CD14-positive monocyte (primary cell): ENCODE data around the gene LRRC4C. TPM values are rescaled to one million over a fixed set of nuclear protein-coding genes. Genes with fewer than 3 reads are reported as not detected.
A peak's percentile ranks its signal among the peaks of the same experiment; 100 is the strongest.

Experiments used
- DNase-seq, 3 donors: peaks; one replicate each; pipeline ENCODE4 v3.0.0-alpha.2; 2011 to 2022
- H2AFZ ChIP-seq: 2 replicates; pipeline ENCODE4 v1.6.0; 2012; ENCODE audit warnings: mild to moderate bottlenecking, low read depth, low read length, inconsistent platforms; ENCODE audit not compliant: insufficient read depth, poor library complexity, severe bottlenecking
- H3K27ac ChIP-seq, 2 donors: 1 replicate in 1 of 2; 2 replicates in 1 of 2; pipeline ENCODE4 v1.5.1; 2012 to 2013; ENCODE audit warnings: low read length in 2 of 2, control low read depth in 1 of 2, inconsistent platforms in 1 of 2, low read depth in 1 of 2, mild to moderate bottlenecking in 1 of 2
- H3K27me3 ChIP-seq, 2 donors: one replicate each; pipeline versions ENCODE4 v1.6.0 to v1.6.1; 2011 to 2013; ENCODE audit warnings: low read length in 2 of 2; ENCODE audit not compliant: control insufficient read depth in 2 of 2, insufficient read depth in 2 of 2
- H3K36me3 ChIP-seq, 2 donors: replicated peaks in 1 of 2; 1 replicate in 1 of 2; 2 replicates in 1 of 2; pipeline versions ENCODE4 v1.5.1 to v1.6.1; 2012 to 2013; ENCODE audit warnings: low read length in 2 of 2, control low read depth in 1 of 2, inconsistent platforms in 1 of 2, mild to moderate bottlenecking in 1 of 2; ENCODE audit not compliant: insufficient read depth in 2 of 2, control insufficient read depth in 1 of 2
- H3K4me1 ChIP-seq, 2 donors: 1 replicate in 1 of 2; 2 replicates in 1 of 2; pipeline versions ENCODE4 v1.5.1 to v1.6.1; 2012 to 2013; ENCODE audit warnings: low read length in 2 of 2, control low read depth in 1 of 2, inconsistent platforms in 1 of 2, mild to moderate bottlenecking in 1 of 2, moderate library complexity in 1 of 2; ENCODE audit not compliant: insufficient read depth in 2 of 2, control insufficient read depth in 1 of 2
- H3K4me2 ChIP-seq: replicated peaks from 2 replicates; pipeline ENCODE3; 2012; ENCODE audit warnings: low read length, moderate library complexity, mild to moderate bottlenecking; ENCODE audit not compliant: poor library complexity, severe bottlenecking; ENCODE audit errors: extremely low read depth
- H3K4me3 ChIP-seq, 3 experiments: fragments of 200-600 bp in 1 of 3; sonication (generic) in 1 of 3; replicated peaks in 1 of 3; 1 replicate in 2 of 3; 2 replicates in 1 of 3; pipeline ENCODE4 v1.5.1; 2011 to 2013; ENCODE audit warnings: low read length in 3 of 3, mild to moderate bottlenecking in 3 of 3, control low read depth in 2 of 3, low read depth in 2 of 3, inconsistent platforms in 1 of 3, moderate library complexity in 1 of 3
- H3K79me2 ChIP-seq: 2 replicates; pipeline ENCODE4 v1.6.0; 2012; ENCODE audit warnings: mild to moderate bottlenecking, control low read depth, inconsistent platforms, low read length, moderate library complexity; ENCODE audit not compliant: insufficient read depth
- H3K9ac ChIP-seq: 2 replicates; pipeline ENCODE4 v1.6.0; 2017; ENCODE audit warnings: low read length, mild to moderate bottlenecking; ENCODE audit not compliant: insufficient read depth, poor library complexity, severe bottlenecking
- H3K9me3 ChIP-seq, 2 donors: replicated peaks in 1 of 2; 1 replicate in 1 of 2; 2 replicates in 1 of 2; pipeline versions ENCODE4 v1.5.1 to v1.6.1; 2012 to 2013; ENCODE audit warnings: low read length in 2 of 2, control low read depth in 1 of 2; ENCODE audit not compliant: control insufficient read depth in 1 of 2, insufficient read depth in 1 of 2
- H4K20me1 ChIP-seq: 2 replicates; pipeline ENCODE4 v1.6.0; 2012; ENCODE audit warnings: mild to moderate bottlenecking, low read length, control low read depth, moderate library complexity; ENCODE audit not compliant: insufficient read depth
- H3K27ac Mint-ChIP-seq, 7 donors: one replicate each; pipeline ENCODE4 v1.8.0; 2020; ENCODE audit warnings: mild to moderate bottlenecking in 7 of 7, mixed read lengths in 7 of 7, moderate library complexity in 6 of 7, inconsistent platforms in 2 of 7
- H3K27me3 Mint-ChIP-seq, 3 donors: one replicate each; pipeline ENCODE4 v1.8.0; 2021 to 2022; ENCODE audit warnings: low read depth in 3 of 3, mild to moderate bottlenecking in 3 of 3, mixed read lengths in 3 of 3, moderate library complexity in 3 of 3, inconsistent platforms in 1 of 3
- H3K36me3 Mint-ChIP-seq, 2 donors: one replicate each; pipeline ENCODE4 v1.8.0; 2020; ENCODE audit warnings: mixed read lengths in 2 of 2, inconsistent platforms in 1 of 2, mild to moderate bottlenecking in 1 of 2
- H3K4me1 Mint-ChIP-seq: one replicate; pipeline ENCODE4 v1.8.0; 2020; ENCODE audit warnings: mild to moderate bottlenecking, mixed read lengths
- H3K4me3 Mint-ChIP-seq, 2 donors: one replicate each; pipeline ENCODE4 v1.8.0; 2020; ENCODE audit warnings: mild to moderate bottlenecking in 2 of 2, mixed read lengths in 2 of 2, moderate library complexity in 1 of 2
- H3K9me3 Mint-ChIP-seq, 7 donors: one replicate each; pipeline ENCODE4 v1.8.0; 2020 to 2022; ENCODE audit warnings: mixed read lengths in 7 of 7, mild to moderate bottlenecking in 6 of 7, moderate library complexity in 6 of 7, inconsistent platforms in 2 of 7
- WGBS: methylation state at CpG from one replicate; pipeline ENCODE4 v1.1.5; 2013; ENCODE audit warnings: missing lambda C conversion rate; ENCODE audit not compliant: insufficient coverage; 5-methylcytosine and 5-hydroxymethylcytosine counted together
- intact Hi-C, 2 donors: fragments of 100-400 bp; cut with micrococcal nuclease; formaldehyde crosslinking; loops; one replicate each; pipeline versions ENCODE4 v1.15.0 to v1.15.1; 2023
- polyA plus RNA-seq, 3 donors: library from polyadenylated mRNA; depleted of rRNA in 1 of 3; unstranded in 2 of 3; stranded (reverse) in 1 of 3; fragments of 300-500 nt in 2 of 3; fragments of >200 nt in 1 of 3; fragmentation: Illumina TruSeq in 2 of 3; gene quantifications; 1 replicate in 2 of 3; 2 replicates in 1 of 3; pipeline ENCODE4 v1.2.3, GENCODE V29; 2012 to 2021
- TF ChIP-seq, protein P1 (sequence below): fragments of 200-600 bp; IDR thresholded peaks from one replicate; pipeline ENCODE4 v1.8.0; 2022; ENCODE audit warnings: antibody characterized with exemption, mild to moderate bottlenecking

The LRRC4C gene
- polyA plus RNA-seq, 3 donors: not detected

DNA sequence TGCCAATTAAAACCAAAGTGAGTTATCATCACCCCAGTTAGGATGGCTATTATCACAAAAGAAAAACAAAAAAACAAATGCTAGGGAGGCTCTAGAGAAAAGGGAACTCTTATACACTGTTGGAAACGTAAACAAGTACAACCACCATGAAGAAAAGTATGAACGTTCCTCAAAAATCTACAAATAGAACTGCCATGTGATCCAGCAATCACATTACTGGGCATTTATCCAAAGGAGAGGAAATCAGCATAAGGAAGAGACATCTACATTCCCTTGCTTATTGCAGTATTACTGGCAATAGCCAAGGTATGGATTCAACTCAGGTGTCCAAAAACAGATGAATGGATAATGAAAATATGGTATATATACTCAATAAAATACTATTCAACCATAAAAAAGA lies 1145.1 kb downstream of the LRRC4C start:
- Mint-ChIP-seq H3K27me3 (no peaks in the 10 kb centered on the region), H3K9me3 (peaks cover 0 to 2% (median 0%) of the 10 kb centered on the region in 7 donors), H3K27ac (no peak overlapping the region), H3K4me3 (no peak overlapping the region), H3K4me1 (no peaks in the 10 kb centered on the region), H3K36me3 (no peaks in the 10 kb centered on the region)
- H3K9ac ChIP-seq: no peak overlapping the region
- H3K36me3 ChIP-seq: no peaks in the 10 kb centered on the region
- no peaks in the 10 kb centered on the region for H3K4me1 ChIP-seq
- no peaks in the 10 kb centered on the region for H3K9me3 ChIP-seq
- H2AFZ ChIP-seq: no peak overlapping the region
- WGBS: no CpG with 5 or more reads among the region's 2 CpGs
- no peak for DNase-seq
- no peak overlapping the region for H3K4me2 ChIP-seq
- intact Hi-C loops: no loop called here
- no peak overlapping the region for H3K27ac ChIP-seq
- TF ChIP-seq, protein P1, sequence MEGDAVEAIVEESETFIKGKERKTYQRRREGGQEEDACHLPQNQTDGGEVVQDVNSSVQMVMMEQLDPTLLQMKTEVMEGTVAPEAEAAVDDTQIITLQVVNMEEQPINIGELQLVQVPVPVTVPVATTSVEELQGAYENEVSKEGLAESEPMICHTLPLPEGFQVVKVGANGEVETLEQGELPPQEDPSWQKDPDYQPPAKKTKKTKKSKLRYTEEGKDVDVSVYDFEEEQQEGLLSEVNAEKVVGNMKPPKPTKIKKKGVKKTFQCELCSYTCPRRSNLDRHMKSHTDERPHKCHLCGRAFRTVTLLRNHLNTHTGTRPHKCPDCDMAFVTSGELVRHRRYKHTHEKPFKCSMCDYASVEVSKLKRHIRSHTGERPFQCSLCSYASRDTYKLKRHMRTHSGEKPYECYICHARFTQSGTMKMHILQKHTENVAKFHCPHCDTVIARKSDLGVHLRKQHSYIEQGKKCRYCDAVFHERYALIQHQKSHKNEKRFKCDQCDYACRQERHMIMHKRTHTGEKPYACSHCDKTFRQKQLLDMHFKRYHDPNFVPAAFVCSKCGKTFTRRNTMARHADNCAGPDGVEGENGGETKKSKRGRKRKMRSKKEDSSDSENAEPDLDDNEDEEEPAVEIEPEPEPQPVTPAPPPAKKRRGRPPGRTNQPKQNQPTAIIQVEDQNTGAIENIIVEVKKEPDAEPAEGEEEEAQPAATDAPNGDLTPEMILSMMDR: no peak
- no peaks in the 10 kb centered on the region for H4K20me1 ChIP-seq
- no peaks in the 10 kb centered on the region for H3K27me3 ChIP-seq
- H3K79me2 ChIP-seq: no peaks in the 10 kb centered on the region
- H3K4me3 ChIP-seq: no peak overlapping the region

DNA sequence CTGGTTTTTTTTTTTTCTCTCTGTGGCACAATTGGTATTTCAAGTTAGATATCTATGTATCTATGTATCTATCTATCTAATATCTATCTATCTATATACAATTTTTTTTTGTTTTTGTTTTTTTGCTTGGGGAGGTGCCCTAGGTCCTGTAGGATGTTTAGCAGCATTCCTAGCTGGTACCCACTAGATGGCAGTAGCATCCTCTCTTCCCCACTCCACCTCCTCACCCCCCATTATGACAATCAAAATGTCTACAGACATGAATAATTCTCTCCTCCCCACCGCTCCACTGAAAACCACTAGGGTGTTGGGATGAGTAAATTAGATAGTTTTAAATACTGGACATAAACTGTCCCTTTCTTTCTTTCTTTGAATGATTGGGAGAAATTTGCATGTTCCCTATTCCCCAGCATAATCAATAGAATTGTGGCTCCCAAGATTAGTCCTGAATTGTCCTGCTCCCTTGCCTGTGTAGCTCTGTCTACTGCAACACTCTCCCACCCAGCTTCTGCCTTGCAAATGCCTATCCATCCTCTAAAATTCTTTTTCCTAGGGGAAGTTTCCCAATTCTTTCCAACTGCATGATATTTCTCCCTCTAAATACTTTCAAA lies 1152.4 kb downstream of the LRRC4C start:
- no peaks in the 10 kb centered on the region for H3K79me2 ChIP-seq
- intact Hi-C loops: no loop called here
- no peak overlapping the region for H3K27ac Mint-ChIP-seq
- no peaks in the 10 kb centered on the region for H3K4me1 ChIP-seq
- no peaks in the 10 kb centered on the region for H3K36me3 Mint-ChIP-seq
- no peaks in the 10 kb centered on the region for H3K9me3 ChIP-seq
- no peak overlapping the region for H3K9ac ChIP-seq
- H3K4me3 ChIP-seq: no peak overlapping the region
- no peaks in the 10 kb centered on the region for H4K20me1 ChIP-seq
- no peak overlapping the region for H3K4me3 Mint-ChIP-seq
- TF ChIP-seq, protein P1: peak; percentile 13
- no peaks in the 10 kb centered on the region for H3K27me3 Mint-ChIP-seq
- H3K4me1 Mint-ChIP-seq: no peaks in the 10 kb centered on the region
- no peaks in the 10 kb centered on the region for H3K27me3 ChIP-seq
- H3K27ac ChIP-seq: no peak overlapping the region
- no CpG with 5 or more reads among the region's 1 CpG for WGBS
- H3K9me3 Mint-ChIP-seq: no peaks in the 10 kb centered on the region
- no peaks in the 10 kb centered on the region for H3K36me3 ChIP-seq
- H3K4me2 ChIP-seq: no peak overlapping the region
- no peak for DNase-seq
- no peak overlapping the region for H2AFZ ChIP-seq
